LNCAP (cell line): ENCODE measurements around the gene GPR157.

Experiments used
- TF ChIP-seq, protein P1 (sequence below): fragments of 450-650 bp; IDR thresholded peaks from 2 replicates; pipeline ENCODE4 v1.5.1; 2017; ENCODE audit warnings: mild to moderate bottlenecking

Gene GPR157

DNA sequence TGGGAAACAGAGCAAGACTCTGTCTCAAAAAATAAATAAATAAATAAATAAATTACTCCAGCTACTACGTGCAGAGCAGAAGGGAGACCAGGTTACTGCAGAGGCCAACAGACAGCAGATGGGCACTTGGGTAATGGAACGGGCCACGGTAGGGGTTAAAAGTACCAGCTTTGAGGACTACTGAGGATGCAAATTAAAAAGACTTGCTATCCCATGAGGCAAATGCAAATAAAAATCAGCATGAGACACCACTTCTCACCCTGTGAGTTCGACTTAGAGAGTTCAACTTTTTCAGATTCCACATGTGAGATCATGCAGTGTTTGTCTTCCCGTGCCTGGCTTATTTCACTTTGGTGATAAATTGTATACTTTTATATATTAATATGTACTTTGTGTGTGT lies 66.1 kb downstream of the GPR157 start:
- TF ChIP-seq, protein P1, sequence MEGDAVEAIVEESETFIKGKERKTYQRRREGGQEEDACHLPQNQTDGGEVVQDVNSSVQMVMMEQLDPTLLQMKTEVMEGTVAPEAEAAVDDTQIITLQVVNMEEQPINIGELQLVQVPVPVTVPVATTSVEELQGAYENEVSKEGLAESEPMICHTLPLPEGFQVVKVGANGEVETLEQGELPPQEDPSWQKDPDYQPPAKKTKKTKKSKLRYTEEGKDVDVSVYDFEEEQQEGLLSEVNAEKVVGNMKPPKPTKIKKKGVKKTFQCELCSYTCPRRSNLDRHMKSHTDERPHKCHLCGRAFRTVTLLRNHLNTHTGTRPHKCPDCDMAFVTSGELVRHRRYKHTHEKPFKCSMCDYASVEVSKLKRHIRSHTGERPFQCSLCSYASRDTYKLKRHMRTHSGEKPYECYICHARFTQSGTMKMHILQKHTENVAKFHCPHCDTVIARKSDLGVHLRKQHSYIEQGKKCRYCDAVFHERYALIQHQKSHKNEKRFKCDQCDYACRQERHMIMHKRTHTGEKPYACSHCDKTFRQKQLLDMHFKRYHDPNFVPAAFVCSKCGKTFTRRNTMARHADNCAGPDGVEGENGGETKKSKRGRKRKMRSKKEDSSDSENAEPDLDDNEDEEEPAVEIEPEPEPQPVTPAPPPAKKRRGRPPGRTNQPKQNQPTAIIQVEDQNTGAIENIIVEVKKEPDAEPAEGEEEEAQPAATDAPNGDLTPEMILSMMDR: no peak

DNA sequence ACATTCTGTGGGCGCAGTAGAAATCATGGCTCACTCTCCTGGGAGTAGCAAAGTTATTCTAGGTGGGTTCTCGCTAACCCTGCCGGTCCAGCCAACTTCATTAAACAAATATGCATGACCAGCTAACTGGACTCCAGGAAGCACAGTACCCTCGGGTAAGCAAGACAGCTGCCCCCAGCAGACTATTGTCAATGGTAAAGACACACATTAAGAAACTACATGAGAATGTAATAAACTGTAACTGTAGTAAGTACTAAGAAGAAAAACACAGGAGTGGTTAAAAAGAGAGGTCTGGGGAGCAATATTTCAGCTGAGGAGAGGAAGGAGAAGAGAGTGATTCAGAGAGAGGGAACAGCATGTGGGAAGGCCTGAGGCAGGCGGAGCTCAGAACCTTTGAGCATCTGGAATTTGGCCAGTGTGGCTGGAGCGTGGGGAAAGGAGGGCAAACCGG lies 66.9 kb downstream of the GPR157 start:
- TF ChIP-seq, protein P1: no peak

DNA sequence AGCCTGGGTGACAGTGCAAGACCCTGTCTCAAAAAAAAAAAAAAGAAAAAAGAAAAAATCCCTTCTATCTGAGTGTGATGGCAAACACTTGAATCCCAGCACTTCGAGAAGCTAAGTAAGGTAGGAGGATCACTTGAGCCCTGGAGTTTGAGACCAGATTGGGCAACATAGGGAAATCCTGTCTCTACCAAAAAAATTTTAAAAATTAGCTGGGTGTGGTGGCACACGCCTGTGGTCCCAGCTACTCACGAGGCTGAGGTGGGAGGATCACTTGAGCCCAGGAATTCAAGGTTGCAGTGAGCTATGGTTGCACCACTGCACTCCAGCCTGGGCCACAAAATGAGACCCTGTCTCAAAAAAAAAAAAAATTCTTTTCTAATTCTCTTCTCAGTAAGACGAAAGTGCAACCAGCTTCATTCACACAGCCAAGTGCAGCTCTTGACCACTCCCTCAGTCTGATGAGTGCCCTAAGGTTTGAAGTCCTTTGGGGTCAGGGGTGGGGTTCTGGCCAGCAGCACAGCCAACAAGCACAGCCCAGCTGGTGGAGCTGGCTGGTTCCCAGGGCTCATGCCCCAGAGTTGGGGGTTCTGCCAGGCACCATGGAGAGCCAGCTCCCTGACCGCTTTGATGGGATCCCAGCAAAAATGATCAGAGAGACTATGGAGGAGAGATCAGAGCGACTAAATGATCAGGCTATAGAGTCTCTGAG lies 67.5 kb downstream of the GPR157 start:
- TF ChIP-seq, protein P1: no peak

DNA sequence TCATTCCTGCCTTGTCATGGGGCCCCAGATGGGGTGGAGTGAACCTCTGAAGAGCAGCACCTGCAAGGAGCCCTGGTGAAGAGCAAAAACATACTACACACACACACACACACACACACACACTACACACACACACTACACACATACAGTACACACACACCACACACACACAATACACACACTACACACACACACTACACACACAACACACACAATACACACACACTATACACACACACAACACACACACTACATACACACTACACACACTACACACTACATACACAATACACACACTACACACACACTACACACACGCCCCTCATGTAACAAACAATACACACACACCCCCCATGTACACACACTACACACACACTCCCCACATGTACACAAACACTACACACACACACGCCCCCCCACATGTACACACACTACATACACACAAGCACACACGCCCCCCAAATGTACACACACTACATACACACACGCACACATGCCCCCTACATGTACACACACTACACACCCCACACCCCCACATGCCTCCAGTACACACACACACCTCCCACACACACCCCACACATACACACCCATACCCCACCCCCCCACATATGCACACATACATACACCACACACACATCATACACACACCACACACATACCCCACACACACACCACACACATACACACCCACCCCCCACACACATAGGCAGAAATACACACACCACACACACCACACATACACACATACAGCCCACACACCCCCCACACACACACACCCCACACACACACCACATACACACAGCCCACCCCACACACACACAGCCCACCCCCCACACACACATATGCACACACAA lies 68.8 kb downstream of the GPR157 start:
- TF ChIP-seq, protein P1: no peak

DNA sequence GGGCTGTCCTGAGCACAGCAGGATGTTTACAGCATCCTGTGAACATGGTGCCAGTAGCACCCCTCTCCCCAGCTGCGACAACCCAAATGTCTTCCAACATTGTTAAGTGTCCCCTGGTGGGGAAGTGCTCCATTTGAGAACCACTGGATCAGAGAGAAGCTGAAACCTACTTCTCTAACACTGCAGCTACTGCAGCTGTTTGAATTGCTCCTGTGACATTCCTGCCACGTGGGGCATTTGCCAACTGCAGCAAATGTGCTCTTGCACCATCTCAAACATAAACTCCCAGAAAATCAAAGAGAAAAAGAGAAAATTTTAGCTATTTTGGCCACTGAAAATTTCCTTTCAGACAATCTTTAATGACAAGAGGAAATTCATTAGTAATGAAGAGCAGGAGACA lies 70.4 kb downstream of the GPR157 start:
- TF ChIP-seq, protein P1: no peak

DNA sequence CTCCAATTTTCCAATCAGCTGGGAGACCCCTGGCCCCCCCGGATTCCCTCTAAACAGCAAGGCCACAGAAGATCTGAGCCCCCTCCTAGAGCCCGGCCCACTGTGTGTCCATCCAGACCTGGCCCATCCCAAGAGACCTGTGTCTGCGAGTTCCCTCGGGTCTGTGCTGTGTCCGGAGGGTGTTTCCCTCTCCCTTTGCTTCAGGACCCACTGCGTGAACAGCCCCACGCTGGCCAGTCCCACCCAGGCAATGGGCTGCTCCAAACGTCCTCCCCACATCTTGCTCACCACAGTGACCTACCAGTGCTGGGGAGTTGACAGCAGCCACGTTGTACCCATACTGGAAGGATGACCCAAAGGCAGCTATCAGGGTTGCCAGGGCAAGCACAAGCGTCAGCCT lies 71.1 kb downstream of the GPR157 start:
- TF ChIP-seq, protein P1: no peak

DNA sequence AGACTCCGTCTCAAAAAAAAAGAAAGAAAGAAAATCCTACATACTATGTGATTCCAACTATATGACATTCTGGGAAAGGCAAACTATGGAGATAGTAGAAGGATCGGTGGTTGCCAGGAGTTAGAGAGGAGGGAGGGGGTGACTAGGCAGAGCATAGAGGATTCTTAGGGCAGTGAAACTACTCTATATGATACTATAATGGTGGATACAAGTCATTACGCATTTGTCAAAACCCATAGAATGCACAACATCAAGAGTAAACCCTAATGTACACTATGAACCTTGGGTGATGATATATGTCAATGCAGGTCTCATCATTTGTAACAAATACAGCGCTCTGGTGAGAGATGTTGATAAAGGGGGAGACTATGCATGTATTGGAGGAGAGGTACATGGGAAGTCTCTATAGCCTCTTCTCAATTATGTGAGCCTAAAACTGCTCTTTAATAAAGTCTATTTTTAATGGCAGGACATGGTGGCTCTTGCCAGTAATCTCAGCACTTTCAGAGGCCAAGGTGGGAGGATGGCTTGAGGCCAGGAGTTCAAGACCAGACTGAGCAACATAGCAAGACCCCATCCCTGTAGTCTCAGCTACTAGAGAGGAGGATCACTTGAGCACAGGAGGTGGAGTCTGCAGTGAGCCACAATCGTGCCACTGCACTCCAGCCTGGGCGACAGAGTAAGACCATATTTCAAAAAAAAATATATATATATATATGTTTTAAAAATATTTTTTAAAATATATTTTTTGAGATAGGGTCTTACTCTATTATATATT lies 76.4 kb downstream of the GPR157 start:
- TF ChIP-seq, protein P1: no peak
